HG02852 (cell line): ENCODE data around the gene CENPT.
A peak's percentile ranks its signal among the peaks of the same experiment; 100 is the strongest.

Source experiments
- ATAC-seq: cut with Tn5 transposase; IDR thresholded peaks from one replicate; pipeline ENCODE4 v1.9.1; 2021; ENCODE audit warnings: mild to moderate bottlenecking, moderate library complexity; ENCODE audit not compliant: unreplicated experiment

The CENPT gene, protein sequence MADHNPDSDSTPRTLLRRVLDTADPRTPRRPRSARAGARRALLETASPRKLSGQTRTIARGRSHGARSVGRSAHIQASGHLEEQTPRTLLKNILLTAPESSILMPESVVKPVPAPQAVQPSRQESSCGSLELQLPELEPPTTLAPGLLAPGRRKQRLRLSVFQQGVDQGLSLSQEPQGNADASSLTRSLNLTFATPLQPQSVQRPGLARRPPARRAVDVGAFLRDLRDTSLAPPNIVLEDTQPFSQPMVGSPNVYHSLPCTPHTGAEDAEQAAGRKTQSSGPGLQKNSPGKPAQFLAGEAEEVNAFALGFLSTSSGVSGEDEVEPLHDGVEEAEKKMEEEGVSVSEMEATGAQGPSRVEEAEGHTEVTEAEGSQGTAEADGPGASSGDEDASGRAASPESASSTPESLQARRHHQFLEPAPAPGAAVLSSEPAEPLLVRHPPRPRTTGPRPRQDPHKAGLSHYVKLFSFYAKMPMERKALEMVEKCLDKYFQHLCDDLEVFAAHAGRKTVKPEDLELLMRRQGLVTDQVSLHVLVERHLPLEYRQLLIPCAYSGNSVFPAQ

DNA sequence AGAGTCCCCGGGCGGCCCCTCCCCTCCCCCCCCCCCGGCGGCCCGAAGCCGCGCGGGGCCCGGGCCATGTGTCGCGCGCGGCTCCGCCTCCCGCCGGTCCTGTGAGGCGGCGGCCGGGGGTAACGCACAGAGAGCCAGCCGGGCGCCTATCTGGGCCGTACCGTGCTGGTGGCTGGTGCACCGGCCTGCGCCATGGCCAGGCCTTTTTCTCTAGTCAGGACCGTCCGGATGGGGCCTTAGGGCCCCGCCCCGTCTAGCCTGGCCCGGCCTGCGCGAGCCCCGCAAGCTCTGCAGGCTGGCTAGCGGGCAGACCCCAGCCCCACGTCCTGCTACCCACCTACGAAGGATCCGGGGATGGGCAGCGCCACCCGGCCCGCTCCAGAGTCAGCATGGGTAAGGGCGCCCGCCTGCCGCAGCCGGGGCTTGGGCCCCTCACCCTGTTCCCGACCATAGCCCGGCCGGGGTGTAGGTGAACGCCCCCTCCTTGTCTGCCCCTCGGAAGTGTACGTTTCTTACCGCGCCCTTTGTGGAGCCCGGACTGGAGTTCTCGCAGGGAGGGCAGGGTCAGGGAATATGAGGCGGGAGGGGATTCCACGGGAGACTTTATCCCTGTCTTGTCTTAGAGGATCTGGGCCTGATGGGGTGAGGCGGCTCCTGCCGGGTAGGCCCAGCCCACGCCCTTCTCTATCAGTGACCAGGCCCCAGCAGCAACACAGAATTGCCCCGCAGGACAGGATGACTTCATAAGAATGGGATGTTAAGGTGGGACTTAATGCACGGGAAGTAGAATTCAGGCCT lies at the start of gene CENPT:
TSS of gene CENPT (minus strand) at position 630 of the 798 bp plus-strand sequence. CDS start 13,834 bp downstream, outside the sequence.
- ATAC-seq, result peak; percentile 46

DNA sequence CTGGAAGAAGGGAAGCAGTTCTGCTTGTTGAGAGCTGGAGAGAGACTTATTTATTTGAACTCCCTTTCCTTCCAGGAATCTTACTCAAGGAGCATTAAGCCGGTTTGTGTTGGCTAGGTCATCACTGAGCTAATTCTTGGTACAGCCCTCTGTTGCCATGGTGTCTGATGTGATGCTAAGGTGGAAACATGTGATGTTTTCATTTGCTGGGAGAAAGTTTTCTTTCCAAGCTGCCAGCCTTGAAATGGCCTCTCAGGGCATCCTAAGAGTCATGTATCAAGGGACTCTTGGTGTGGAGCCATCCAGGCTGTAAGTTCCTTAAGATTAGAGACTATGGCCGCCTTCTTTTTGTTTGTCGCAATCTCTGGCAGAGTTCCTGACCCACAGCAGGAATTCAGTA lies 49.7 kb upstream of the CENPT start:
- no peak for ATAC-seq

DNA sequence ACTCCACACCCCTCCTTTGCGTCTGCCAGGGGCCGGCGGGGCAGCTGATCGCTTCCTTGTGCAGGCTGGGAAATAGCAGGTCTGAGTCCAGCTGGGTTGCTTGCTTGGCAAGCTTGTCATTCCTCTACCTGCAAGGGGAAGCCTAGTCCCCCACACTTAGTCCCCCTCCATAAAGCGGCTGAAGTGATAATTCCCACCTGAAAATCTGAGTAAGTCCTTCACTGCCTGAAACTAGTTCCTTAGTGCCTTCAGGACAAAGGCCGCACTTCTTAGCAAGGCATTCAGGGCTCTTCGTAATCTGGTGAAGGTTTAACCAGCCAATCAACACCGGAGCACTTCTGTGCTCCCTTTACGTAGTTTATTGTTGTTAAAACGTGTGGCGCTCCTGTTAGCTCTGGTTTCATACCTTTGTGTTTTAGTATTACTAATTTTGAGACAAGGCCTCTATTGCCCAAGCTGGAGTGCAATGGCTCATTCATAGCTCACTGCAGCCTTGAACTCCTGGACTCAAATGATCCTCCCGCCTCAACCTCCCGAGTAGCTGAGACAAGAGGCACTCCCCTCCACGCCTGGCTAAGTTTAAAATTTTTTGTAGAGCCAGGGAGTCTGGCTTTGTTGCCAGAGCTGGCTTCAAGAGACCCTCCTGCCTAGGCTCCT lies 46.4 kb upstream of the CENPT start:
- ATAC-seq, result no peak

DNA sequence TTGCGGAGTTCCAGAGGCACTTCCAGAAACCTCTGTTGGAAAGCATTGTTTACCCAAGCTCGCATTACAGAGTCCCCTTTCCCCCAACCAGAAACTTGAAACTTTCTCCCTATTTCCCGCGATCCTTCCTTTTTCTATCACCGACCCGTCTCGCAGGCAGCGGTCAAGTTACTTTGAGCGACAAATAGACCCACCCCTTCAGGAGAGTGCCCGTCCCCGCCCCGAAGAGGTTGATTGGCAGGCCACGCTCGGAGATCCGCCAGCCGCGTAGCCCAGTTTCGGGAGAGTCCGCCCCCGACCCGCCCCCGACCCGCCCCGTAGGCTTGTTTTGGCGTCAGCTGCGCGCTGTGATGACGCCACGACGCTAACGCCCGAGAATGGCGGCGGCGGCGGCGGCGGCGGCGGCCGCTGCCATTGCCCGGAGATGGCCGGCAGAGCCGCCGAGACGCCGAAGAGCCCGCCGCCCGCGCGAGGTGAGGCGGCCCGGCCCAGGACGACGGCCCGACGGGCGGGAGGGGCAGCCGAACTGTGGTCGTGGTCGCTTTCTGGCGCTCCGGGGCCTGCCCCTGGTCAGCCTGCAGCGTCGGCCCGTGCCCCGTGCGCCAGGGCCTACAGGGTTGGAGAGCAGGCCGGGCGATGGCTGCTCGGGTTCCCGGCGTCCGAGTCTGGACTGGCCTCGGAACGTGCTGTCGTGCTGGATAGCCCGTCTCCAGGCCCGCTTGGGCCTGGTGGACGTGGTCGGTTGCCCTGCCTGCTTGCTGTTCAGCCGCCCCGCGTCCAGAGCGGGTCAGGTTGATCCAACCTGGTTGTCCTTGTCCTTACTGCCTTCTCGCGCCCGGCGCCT lies 45.6 kb upstream of the CENPT start, which contains the start of gene PSKH1:
TSS of gene PSKH1 (plus strand) at position 356 of the 844 bp plus-strand sequence. CDS start 15,496 bp downstream, outside the sequence.
- peak; percentile 87 for ATAC-seq

DNA sequence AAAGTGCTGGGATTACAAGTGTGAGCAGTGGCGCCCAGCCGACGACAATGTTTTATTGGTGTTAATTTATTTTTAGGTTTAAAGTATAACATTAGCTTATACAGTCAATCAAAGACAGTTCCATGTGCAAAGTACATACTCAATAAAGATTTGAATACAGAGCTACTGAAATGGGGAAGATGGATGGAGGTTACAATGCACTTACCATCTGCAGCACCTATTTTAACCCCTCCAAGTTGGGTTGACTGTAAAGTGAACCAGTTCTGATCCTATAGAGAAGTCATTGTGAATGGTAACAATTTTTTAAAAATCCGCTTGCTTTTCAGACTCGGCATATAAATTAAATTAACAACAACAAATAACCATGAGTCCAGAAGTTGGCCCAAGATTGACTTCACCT lies 44.9 kb upstream of the CENPT start:
- no peak for ATAC-seq

DNA sequence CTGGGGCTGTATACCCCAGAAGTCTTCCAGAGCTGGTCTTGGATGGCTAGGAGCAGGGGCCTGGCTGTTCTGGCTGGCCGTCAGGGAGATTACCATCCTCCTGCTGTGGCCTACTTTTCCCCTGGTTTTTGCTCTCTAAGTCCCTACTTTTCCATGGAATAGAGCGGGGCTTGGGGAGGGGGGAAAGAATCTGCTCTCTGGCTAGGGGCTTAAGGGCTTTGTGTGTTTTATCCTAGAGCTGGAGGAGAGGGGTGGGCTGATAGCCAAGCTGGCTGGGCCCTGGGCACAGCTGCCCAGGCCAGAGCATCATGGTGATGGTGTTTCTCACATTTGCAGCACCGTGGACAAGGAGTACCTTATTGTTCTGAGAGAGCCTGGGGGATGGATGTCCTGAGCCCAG lies 40.8 kb upstream of the CENPT start:
- no peak for ATAC-seq

DNA sequence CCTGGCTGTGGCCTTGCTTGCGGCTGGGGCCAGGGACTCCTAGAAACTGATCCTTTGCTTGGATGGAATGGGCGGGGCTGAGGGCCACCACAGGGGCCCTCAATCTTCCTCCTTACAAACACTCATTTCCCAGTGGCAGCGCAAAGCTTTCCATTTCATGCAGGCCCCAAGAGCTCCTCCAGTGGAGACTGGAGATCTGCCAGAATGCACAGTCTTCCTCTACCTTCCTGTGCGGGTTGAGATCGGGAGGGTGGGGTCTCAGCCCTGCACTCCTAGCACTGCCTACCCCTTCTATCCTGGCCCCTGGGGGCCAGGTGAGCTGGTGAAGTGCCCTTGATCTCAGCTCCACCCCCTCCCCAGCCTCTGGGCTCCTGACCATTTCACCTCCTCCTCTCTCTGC lies 38.9 kb upstream of the CENPT start:
- no peak for ATAC-seq

DNA sequence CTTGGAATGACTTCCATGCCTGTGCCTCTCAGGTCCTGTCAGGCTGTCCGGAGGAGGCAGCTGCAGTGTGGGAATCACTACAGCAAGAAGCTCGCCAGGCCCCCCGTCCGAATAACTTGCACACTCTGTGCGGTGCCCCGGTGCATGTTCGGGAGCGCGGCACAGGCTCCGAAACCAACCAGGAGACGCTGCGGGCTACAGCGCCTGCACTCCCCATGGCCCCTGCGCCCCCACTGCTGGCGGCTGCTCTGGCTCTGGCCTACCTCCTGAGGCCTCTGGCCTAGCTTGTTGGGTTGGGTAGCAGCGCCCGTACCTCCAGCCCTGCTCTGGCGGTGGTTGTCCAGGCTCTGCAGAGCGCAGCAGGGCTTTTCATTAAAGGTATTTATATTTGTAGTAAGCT lies 38.5 kb upstream of the CENPT start:
- ATAC-seq, result no peak

DNA sequence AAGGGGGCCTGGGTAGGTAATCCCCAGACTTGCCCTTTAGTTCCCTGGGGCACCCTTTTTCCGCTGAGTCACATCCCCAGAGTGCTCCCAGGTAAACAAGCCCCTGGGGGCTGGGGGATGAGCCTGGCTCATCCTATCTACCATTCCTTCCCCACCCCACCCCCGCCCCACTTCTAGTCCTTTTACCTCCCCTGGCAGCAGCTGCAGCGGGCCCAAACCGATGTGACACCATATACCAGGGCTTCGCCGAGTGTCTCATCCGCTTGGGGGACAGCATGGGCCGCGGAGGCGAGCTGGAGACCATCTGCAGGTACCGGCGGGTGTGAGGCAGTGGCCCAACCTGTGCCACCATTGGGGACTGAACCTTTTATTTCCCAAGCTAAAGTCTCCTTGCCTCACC lies 38.1 kb upstream of the CENPT start:
- no peak for ATAC-seq

DNA sequence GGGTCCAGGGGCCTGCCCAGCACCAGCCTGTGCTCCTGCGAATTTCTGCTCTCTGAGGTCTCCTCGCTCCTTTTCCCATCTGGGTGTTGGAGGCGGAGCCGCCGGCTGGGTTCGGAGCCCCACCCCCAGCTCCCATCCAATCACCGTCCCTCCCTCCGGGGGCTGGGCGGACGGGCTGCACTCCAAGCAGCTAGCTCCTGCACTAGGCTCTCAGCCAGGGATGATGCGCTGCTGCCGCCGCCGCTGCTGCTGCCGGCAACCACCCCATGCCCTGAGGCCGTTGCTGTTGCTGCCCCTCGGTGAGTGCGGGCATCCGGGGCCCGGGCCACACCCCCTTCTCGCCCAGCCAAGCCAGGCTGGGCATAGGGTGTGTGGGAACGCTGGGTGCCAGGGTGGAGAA lies 37.2 kb upstream of the CENPT start, which contains the start of gene NRN1L:
TSS of gene NRN1L (plus strand) at position 202 of the 400 bp plus-strand sequence. CDS start at position 221, 19 bp downstream.
- ATAC-seq, result no peak

DNA sequence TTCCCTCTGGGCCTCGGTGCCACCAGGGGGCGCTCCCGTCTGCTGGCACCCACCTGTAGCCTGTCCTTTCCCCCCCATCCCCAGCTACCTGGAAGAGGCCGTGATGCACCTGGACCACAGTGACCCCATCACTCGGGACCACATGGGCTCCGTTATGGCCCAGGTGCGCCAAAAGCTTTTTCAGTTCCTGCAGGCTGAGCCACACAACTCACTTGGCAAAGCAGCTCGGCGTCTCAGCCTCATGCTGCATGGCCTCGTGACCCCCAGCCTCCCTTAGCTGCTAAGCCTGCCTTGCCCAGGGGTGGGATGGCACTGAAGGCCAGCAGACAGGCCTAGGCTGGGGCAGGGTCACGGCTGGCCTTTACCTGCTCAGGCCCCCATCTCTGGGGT lies 36.4 kb upstream of the CENPT start:
- ATAC-seq, result no peak

DNA sequence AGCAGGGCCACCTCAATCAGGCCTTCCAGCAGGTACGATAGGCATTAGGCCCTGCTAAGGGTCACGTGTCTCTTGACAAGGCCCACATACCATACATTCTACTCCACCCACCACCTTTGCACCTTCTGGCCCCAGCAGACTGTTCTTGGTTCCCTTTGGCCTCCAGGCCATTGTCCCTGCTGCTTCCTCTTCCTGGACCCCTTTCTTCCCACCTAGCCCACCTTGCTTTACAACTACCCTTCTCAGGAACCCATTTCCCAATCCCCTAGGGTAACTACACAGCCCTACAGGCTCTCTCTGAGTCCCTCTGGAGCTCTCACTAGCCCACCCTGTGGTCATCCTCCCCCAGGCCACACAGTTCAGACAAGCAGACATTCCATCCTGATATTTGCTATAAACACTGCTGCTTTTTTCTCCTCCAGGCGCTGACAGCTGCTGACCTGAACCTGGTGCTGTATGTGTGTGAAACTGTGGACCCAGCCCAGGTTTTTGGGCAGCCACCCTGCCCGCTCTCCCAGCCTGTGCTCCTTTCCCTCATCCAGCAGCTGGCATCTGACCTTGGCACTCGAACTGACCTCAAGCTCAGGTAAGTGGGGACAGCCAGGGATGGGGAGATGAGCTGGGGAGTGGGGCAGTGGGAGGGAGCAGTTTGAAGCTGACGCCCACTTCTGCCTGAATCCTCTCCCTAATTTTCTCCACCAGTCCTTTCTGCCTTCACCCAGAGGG lies 35.8 kb upstream of the CENPT start:
- ATAC-seq, result no peak

DNA sequence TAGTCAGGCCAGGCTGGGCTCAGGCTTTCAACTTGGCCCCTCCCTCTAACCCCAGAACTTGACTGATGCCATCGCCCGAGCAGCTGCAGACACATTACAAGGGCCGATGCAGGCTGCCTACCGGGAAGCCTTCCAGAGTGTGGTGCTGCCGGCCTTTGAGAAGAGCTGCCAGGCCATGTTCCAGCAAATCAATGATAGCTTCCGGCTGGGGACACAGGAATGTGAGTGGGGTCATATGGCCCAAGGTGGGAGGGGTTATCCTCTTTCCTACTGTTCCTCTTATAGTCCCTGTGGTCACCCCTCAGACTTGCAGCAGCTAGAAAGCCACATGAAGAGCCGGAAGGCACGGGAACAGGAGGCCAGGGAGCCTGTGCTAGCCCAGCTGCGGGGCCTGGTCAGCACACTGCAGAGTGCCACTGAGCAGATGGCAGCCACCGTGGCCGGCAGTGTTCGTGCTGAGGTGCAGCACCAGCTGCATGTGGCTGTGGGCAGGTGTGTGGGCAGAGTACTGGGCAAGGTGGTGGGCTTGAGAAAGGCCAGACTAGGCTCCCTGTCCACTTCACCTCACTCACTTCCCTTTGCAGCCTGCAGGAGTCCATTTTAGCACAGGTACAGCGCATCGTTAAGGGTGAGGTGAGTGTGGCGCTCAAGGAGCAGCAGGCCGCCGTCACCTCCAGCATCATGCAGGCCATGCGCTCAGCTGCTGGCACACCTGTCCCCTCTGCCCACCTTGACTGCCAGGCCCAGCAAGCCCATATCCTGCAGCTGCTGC lies 35.1 kb upstream of the CENPT start:
- no peak for ATAC-seq

DNA sequence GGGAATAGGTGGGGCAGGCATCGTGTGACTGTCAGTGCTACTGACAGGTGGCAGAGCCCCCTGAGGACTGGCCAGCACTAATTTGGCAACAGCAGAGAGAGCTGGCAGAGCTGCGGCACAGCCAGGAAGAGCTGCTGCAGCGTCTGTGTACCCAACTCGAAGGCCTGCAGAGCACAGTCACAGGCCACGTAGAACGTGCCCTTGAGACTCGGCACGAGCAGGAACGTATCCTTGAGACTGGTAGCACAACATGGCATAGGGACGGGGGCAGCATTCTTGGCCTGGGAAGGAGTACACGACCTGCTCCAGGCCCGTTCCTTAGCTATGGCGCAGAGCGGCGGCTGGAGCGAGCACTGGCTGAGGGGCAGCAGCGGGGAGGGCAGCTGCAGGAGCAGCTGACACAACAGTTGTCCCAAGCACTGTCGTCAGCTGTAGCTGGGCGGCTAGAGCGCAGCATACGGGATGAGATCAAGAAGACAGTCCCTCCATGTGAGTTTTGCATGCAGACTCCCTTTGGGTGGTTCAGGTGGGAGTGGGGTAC lies 34.2 kb upstream of the CENPT start:
- no peak for ATAC-seq

DNA sequence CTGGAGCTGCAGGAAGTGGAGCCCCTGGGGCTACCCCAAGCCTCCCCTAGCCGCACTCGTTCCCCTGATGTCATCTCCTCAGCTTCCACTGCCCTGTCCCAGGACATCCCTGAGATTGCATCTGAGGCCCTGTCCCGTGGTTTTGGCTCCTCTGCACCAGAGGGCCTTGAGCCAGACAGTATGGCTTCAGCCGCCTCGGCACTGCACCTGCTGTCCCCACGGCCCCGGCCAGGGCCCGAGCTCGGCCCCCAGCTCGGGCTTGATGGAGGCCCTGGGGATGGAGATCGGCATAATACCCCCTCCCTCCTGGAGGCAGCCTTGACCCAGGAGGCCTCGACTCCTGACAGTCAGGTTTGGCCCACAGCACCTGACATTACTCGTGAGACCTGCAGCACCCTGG lies 33.1 kb upstream of the CENPT start:
- no peak for ATAC-seq

DNA sequence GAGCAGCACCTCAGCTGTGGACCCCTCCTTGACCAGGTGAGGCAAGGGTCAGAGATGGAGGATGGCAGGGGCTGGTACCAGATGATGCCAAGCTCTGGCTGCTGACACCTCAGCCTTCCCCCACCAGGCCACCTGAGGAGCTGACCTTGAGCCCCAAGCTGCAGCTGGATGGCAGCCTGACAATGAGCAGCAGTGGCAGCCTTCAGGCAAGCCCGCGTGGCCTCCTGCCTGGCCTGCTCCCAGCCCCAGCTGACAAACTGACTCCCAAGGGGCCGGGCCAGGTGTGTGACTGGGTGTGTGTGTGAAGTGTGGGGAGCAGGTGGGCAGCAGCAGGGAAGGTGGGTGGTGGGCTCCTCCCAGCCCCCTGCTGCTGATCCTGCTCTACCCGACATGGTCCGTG lies 32.4 kb upstream of the CENPT start:
- ATAC-seq, result no peak

DNA sequence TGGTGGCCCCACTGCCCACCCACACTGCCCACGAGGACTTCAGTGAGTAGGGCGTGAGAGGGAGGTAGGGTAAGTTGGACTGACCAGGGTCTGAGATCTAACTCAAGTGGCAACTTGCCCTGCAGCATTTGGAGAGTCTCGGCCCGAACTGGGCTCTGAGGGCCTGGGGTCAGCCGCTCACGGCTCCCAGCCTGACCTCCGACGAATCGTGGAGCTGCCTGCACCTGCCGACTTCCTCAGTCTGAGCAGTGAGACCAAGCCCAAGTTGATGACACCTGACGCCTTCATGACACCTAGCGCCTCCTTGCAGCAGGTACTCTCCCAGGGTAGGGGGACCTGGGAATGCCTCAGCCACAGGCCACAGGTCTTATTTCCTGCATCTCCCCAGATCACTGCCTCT lies 32.0 kb upstream of the CENPT start:
- ATAC-seq, result no peak

DNA sequence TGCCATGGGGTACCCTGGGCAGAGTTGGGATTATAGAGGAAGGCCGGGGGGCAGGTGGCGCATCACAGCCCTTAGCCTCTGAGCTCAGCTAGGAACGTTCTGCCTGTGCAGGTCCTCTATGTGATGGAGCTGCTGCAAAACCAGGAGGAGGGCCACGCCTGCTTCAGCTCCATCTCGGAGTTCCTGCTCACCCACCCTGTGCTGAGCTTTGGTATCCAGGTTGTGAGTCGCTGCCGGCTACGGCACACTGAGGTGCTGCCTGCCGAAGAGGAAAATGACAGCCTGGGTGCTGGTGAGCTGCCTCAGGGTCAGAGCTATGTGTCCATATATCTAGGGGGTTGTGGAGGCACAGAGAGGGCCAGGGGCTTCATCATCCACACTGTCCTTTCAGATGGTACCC lies 31.4 kb upstream of the CENPT start:
- ATAC-seq, result no peak

DNA sequence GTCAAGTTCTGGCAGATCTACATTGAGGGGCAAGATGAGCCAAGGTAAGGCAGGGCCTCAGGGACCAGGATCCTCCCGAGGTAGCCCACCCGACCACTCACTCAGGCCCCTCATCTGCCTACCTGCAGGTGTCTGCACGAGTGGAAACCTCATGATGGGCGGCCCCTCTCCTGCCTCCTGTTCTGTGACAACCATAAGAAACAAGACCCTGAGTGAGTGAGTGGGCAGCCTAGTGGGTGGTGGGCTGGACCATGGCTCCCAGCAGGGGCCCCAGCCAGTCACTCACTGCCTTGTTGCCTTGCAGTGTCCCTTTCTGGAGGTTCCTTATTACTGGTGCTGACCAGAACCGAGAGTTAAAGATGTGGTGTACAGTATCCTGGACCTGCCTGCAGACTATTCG lies 30.7 kb upstream of the CENPT start:
- no peak for ATAC-seq
